ENCODE measurements around the gene DACH2.

DACH2 gene

DNA sequence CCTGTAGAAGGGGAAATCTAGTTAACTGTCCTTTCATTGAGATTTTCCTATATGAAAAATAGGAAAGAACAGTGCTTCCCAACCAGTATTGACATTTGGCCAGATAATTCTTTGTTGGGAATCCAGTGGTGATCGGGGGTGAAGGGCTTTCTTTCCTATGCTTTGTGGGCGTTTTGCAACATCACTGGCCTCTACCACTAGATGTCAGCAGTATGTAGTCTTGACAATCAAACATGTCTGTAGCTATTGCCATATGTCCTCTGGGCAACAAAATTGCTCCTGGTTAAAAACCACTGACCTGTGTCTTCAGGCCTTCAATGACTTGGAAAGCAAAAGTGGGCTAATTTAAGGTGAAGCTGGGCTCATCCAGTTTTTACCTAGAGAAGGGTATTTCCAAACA is 658.5 kb downstream of the DACH2 start:
- DNase-seq (ENCODE audit: low read depth), result no peak

- DNase-seq (ENCODE audit: low read depth), result no peak
Observed at GRCh38 chrX:86809651-86810050, 661.4 kb downstream of the DACH2 start.

- DNase-seq (ENCODE audit: low read depth), result no peak
Observed at GRCh38 chrX:86829786-86830185, 681.5 kb downstream of the DACH2 start.

- no peak for DNase-seq (ENCODE audit: low read depth)
Observed at GRCh38 chrX:86830685-86831084, 682.4 kb downstream of the DACH2 start.

DNA sequence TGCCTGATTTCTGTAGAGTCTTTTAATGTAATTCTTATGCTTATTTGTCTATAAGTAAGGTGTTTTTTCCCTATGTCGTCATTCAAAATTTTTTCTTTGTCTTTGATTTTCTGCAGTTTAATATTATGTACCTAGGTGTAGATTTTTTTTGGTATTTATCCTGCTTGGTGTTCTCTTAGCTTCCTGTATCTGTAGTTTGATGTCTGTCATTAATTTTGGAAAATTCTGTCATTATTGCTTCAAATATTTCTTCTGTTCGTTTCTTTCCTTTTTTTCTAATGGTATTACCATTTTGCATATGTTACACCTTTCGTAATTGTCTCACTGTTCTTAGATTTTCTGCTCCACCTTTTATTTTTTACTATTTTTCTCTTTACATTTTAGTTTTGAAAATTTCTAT is 696.9 kb downstream of the DACH2 start:
- no peak for DNase-seq (ENCODE audit: low read depth)
